GM18498 (cell line): ENCODE data around the gene NXPE4.

Experiments
- ATAC-seq: cut with Tn5 transposase; IDR thresholded peaks from one replicate; pipeline ENCODE4 v1.9.1; 2021; ENCODE audit warnings: mild to moderate bottlenecking, moderate library complexity; ENCODE audit not compliant: unreplicated experiment

NXPE4 gene

GRCh38 chr11:114563077-114563476 lies 32.5 kb downstream of the NXPE4 start:
- no peak for ATAC-seq

GRCh38 chr11:114562166-114562916 lies 33.2 kb downstream of the NXPE4 start:
- no peak for ATAC-seq

GRCh38 chr11:114559425-114560310 lies 35.9 kb downstream of the NXPE4 start, which contains the start of gene NXPE1:
Gene NXPE1 (minus strand): TSS chr11:114559881. CDS start chr11:114551201, 8,680 bp downstream.
- no peak for ATAC-seq

- no peak for ATAC-seq
Measured at GRCh38 chr11:114556135-114556534, 39.5 kb downstream of the NXPE4 start.

GRCh38 chr11:114553642-114554041 lies 41.9 kb downstream of the NXPE4 start:
- ATAC-seq: no peak

GRCh38 chr11:114551060-114551459 lies 44.5 kb downstream of the NXPE4 start:
- ATAC-seq: no peak

- no peak for ATAC-seq
Measured at GRCh38 chr11:114525682-114526081, 69.9 kb downstream of the NXPE4 start.

GRCh38 chr11:114524122-114524521 lies 71.5 kb downstream of the NXPE4 start:
- no peak for ATAC-seq

- ATAC-seq: no peak
Measured at GRCh38 chr11:114522818-114523217, 72.8 kb downstream of the NXPE4 start.
